K562 (cell line): Measurements from ENCODE around the gene TTC16. TPM values are rescaled to one million over a fixed set of nuclear protein-coding genes. Genes with fewer than 3 reads are reported as not detected.
A peak's percentile ranks its signal among the peaks of the same experiment; 100 is the strongest.

Experiments used
- ARHGAP35 ChIP-seq: fragments of 450-650 bp; IDR thresholded peaks from 2 replicates; pipeline ENCODE4 v1.6.1; 2018; ENCODE audit not compliant: partially characterized antibody
- ARID1B ChIP-seq: fragments of 450-650 bp; IDR thresholded peaks from 2 replicates; pipeline ENCODE4 v1.6.1; 2016; ENCODE audit warnings: antibody characterized with exemption, mild to moderate bottlenecking, inconsistent platforms
- ASH1L ChIP-seq: fragments of 450-650 bp; IDR thresholded peaks from 2 replicates; pipeline ENCODE4 v1.6.1; 2018; ENCODE audit warnings: borderline replicate concordance, mild to moderate bottlenecking, low read depth; ENCODE audit not compliant: partially characterized antibody
- ATF4 ChIP-seq: fragments of 450-650 bp; formaldehyde crosslinking; IDR thresholded peaks from 2 replicates; pipeline ENCODE4 v1.4.0; 2022; ENCODE audit warnings: mild to moderate bottlenecking, moderate library complexity
- DEAF1 ChIP-seq: fragments of 450-650 bp; formaldehyde crosslinking; IDR thresholded peaks from 2 replicates; pipeline ENCODE4 v1.4.0; 2020; ENCODE audit warnings: mild to moderate bottlenecking, moderate library complexity
- JUND ChIP-seq, 2 experiments: IDR thresholded peaks; 2 replicates in 1 of 2; 3 replicates in 1 of 2; pipeline ENCODE4 v1.6.1; 2011; ENCODE audit warnings: borderline replicate concordance in 2 of 2, low read depth in 2 of 2, low read length in 2 of 2, improper control_type of control experiment in 1 of 2, missing biosample characterization in 1 of 2, missing genetic modification characterization in 1 of 2, missing genetic modification reagents in 1 of 2
- NFIX ChIP-seq: fragments of 250-450 bp; sonication (Bioruptor Pico); IDR thresholded peaks from 2 replicates; pipeline ENCODE4 v1.4.0; 2020; ENCODE audit warnings: low read depth, mild to moderate bottlenecking, moderate library complexity
- POU5F1 ChIP-seq: fragments of 150-350 bp; IDR thresholded peaks from 2 replicates; pipeline ENCODE4 v1.6.1; 2014; ENCODE audit warnings: borderline replicate concordance, low read length, low read depth, mild to moderate bottlenecking; ENCODE audit not compliant: partially characterized antibody
- SMAD2 ChIP-seq: fragments of 150-350 bp; IDR thresholded peaks from 2 replicates; pipeline ENCODE4 v1.6.1; 2014; ENCODE audit warnings: low read depth, mild to moderate bottlenecking, low read length
- SMARCA4 ChIP-seq: fragments of 450-650 bp; IDR thresholded peaks from 2 replicates; pipeline ENCODE4 v1.6.1; 2016
- SMC3 ChIP-seq: conservative IDR thresholded peaks from 2 replicates; pipeline ENCODE4 v1.6.1; 2011; ENCODE audit warnings: low read depth, low read length, improper control_type of control experiment; ENCODE audit not compliant: insufficient read depth
- VEZF1 ChIP-seq: fragments of 200-800 bp; sonication (Bioruptor generic); IDR thresholded peaks from 2 replicates; pipeline ENCODE4 v1.6.1; 2017; ENCODE audit warnings: missing genetic modification characterization, missing compliant biosample characterization
- ZBTB49 ChIP-seq: sonication (generic); formaldehyde crosslinking; IDR thresholded peaks from 2 replicates; pipeline ENCODE4 v1.8.0; 2022; ENCODE audit warnings: missing genetic modification reagents, mild to moderate bottlenecking, borderline replicate concordance
- ZBTB5 ChIP-seq: fragments of 450-650 bp; IDR thresholded peaks from 2 replicates; pipeline ENCODE4 v1.6.1; 2017; ENCODE audit warnings: antibody characterized with exemption
- ZNF124 ChIP-seq: sonication (generic); formaldehyde crosslinking; IDR thresholded peaks from 2 replicates; pipeline ENCODE4 v1.8.1; 2022; ENCODE audit warnings: missing genetic modification reagents
- ZNF449 ChIP-seq: fragments of 250-450 bp; sonication (Bioruptor Pico); IDR thresholded peaks from 2 replicates; pipeline ENCODE4 v1.8.0; 2022; ENCODE audit warnings: moderate library complexity, mild to moderate bottlenecking, inconsistent platforms
- polyA plus RNA-seq, 8 experiments: library from polyadenylated mRNA; depleted of rRNA in 4 of 8; stranded (reverse) in 5 of 8; unstranded in 3 of 8; fragments of >200 nt; fragmentation: Nextera tagmentation in 2 of 8; fragmentation: Illumina TruSeq in 1 of 8; extraction: Ambion mirVana in 2 of 8; extraction: Trizol in 1 of 8; gene quantifications; 2 replicates each; pipeline versions ENCODE4 v1.2.1 to v1.2.3, GENCODE V29; 2011 to 2014; ENCODE audit warnings: inconsistent platforms in 1 of 8, missing spikeins in 1 of 8
- total RNA-seq, 7 experiments: library from RNA; depleted of rRNA in 6 of 7; stranded (reverse); fragments of >200 nt in 6 of 7; fragmentation: Illumina TruSeq in 2 of 7; extraction: Trizol in 2 of 7; gene quantifications; 2 replicates each; pipeline versions ENCODE4 v1.2.1 to v1.2.3, GENCODE V29; 2011 to 2021; ENCODE audit warnings: low replicate concordance in 1 of 7

Gene TTC16
- total and polyA plus RNA-seq, 9 of the 15 experiments (the other 6 are each of a cell fraction or from before 2014, with no cell fraction given), result 0.11 TPM; not detected in 8

DNA sequence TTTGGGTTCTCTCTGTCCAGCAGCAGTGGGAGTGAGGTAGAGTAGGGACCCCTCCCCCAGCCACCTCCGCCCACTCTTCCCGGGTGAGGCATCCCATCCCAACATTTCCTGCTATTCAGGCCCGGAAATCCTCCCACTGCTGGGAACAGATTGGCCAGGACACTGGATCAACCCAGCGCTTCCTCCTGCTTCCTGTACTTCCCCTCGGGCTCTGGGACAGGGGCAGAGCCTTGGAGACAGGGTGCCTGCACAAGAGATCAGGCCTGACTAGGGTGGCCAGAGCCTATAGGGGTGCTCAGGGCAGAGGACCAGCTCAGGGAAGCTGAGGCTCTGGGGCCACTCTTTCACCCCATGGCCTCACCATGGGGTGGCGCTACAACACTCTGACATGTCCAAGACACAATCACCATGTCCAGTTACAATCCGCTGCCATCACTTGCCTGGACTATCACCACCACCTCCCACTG lies 48.1 kb downstream of the TTC16 start (continued):
- peak; percentile 77 for TF ChIP-seq SMC3
- TF ChIP-seq ZNF124 (CRISPR knock-in tag), result no peak
- TF ChIP-seq ZBTB5, result no peak
- no peak for TF ChIP-seq SMARCA4
- no peak for TF ChIP-seq SMAD2
- no peak for TF ChIP-seq ZBTB49
- no peak; the same call in 1 of the 2 replicates for TF ChIP-seq VEZF1
- TF ChIP-seq POU5F1, result no peak
- peak; percentile 21; the same call in 1 of the 2 replicates for TF ChIP-seq JUND (IDR thresholded peaks at IDR 0.05; ENCODE audit: borderline replicate concordance, low read depth, low read length)
- no peak; the same call in 2 of the 3 replicates for TF ChIP-seq JUND (tag; IDR thresholded peaks at IDR 0.05; ENCODE audit: borderline replicate concordance, low read depth, low read length)
- TF ChIP-seq ASH1L, result no peak
- TF ChIP-seq NFIX (CRISPR knock-in tag), result no peak
- TF ChIP-seq ARID1B, result no peak
- TF ChIP-seq DEAF1 (CRISPR knock-in tag), result peak; percentile 38; the same call in 1 of the 2 replicates
- no peak for TF ChIP-seq ZNF449 (CRISPR knock-in tag)
- no peak for TF ChIP-seq ARHGAP35
- no peak for TF ChIP-seq ATF4 (CRISPR knock-in tag)
